NOMO-1 (cell line): ENCODE measurements around the gene NUFIP2.
"Not testable (repeated sequence)": the region's sequence is repeated elsewhere in the genome, so short reads cannot be mapped to it uniquely, and the experiment has no call there.

Experiments
- DNase-seq, 2 experiments: peaks; one replicate each; lab custom pipeline; 2025; ENCODE audit not compliant: unreplicated experiment in 2 of 2; lab: John Stamatoyannopoulos, UW

Gene NUFIP2, protein sequence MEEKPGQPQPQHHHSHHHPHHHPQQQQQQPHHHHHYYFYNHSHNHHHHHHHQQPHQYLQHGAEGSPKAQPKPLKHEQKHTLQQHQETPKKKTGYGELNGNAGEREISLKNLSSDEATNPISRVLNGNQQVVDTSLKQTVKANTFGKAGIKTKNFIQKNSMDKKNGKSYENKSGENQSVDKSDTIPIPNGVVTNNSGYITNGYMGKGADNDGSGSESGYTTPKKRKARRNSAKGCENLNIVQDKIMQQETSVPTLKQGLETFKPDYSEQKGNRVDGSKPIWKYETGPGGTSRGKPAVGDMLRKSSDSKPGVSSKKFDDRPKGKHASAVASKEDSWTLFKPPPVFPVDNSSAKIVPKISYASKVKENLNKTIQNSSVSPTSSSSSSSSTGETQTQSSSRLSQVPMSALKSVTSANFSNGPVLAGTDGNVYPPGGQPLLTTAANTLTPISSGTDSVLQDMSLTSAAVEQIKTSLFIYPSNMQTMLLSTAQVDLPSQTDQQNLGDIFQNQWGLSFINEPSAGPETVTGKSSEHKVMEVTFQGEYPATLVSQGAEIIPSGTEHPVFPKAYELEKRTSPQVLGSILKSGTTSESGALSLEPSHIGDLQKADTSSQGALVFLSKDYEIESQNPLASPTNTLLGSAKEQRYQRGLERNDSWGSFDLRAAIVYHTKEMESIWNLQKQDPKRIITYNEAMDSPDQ

DNA sequence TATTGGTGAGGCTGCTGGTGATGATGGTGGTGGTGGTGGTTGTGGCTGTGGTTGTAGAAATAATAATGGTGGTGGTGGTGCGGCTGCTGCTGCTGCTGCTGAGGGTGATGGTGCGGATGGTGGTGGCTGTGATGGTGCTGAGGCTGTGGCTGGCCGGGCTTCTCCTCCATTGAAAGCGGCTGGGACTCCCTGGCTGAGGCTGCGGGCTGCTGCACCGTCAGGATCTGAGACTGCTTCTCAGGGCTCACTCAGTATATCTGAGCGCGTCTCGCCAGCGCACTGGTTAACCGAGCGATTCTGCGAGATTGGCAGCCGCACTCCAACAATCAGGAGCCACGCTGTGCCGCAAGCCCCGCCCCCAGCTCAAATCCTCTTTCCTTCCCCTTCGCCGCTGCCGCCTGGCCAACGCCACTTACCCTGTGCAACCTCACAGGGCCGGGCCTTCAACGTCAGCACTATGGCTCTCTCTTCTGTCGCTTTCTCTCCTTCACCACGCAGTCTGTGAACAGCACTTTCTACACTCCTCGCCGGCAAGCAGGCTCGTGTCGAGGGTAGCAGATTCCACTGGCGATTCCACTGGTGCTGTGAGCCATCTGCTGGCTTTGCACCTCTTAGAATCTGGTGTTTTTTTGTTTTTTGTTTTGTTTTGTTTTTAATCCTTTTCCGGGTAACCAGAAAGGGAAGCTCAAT lies at the start of gene NUFIP2:
TSS of gene NUFIP2 (minus strand) at position 259 of the 690 bp plus-strand sequence. CDS start at position 170, 89 bp downstream.
- peak; percentile 99 for DNase-seq

DNA sequence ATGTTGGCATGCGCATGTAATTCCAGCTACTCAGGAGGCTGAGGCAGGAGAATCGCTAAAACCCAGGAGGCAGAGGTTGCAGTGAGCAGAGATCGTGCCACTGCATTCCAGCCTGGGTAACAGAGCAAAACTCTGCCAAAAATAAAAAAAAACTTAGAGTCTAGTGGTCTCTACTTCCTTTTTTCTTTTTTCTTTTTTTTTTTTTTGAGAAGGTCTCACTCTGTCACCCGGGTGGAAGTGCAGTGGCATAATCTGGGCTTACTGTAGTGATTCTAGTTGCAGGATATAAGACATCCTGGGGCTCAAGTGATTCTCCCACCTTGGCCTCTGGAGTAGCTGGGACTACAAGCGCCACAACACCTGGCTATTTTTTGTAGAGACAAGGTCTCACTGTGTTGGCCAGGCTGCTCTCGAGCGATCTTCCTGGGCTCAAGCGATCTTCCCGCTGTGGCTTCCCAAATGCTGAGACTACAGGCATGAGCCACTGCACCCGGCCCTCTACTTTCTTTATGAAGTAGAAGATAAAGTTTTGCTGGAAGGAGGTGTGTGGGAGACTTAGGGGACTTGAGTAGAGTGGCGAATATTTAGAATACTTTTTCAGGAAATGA lies 48.3 kb upstream of the NUFIP2 start:
- DNase-seq, result peak; percentile 40 to 69

DNA sequence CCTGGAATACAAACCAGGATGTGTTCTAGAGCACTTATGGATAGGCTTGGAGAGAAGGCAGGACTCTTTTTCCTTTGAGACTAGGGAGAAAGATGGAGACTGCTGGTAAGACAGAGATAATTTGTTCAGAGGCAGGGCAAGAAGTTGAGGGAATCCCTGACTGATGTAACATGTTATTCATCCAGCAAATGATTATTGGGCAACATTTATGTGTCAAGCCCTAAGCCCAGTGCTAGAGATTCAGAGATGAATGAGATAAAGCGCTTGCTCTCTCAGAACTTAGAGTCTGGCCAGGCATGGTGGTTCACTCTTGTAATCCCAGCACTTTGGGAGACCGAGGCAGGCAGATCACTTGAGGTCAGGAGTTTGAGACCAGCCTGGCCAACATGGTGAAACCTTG lies 47.8 kb upstream of the NUFIP2 start:
- DNase-seq, result peak; percentile 48 to 70

DNA sequence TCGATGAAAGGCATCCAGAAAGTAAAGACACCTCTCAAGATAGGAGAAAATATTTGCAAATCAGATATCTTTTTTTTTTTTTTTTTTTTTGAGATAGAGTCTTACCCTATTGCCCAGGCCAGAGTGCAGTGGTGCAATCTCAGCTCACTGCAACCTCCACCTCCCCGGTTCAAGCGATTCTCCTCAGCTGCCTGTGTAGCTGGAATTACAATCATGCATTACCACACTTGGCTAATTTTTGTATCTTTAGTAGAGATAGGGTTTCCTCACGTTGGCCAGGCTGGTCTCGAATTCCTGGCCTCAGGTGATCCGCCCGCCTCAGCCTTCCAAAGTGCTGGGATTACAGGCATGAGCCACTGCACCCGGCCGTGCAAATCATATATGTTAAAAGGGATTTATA lies 45.1 kb upstream of the NUFIP2 start:
- DNase-seq, result not testable (repeated sequence)

DNA sequence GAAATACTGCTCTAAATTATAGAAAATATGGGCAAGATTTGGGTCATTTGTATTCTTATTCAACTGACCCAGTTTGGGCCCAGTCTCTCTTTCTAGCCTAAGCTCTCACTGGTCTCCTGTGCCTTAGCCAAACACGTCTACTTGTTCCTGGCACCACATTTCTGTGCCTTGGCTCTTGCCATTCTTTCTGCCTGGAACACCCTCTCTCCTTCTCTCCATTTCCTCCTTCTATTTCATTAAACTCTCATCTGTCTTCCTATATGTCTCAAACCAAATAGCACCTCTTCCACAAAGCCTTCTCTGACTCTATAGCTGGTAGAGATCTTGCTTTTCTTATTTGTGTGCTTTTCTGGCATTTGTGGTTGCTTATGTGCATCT lies 37.7 kb upstream of the NUFIP2 start:
- DNase-seq, result no peak

DNA sequence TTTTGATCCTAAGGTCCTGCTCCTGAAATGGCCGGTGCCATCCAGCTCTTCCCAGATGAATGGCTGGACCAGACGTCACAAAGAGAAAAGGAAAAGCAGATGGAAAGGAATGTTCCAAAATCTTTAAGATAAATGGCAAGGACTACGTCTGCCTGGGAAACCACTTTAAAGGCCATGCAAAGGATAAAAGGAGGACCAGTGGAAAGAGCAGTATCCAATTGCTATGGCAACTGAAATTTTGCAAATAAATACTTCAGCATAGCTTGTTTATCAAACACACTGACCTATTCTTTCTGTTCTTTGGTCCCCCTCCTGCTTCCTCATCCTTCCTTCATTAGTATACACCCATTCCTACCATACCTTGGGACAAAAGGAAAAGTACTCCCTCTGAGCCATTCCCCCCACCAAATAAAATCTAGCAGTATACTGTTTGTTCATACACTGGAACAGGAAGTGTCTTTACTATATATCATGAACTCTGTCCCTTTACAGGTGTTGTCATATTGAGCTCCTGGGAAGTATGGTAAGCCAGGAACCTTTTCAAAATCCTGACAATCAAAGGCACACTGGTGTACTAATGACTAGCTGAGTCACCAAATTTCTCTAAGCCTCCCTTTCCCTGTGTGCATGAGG lies 37.2 kb upstream of the NUFIP2 start:
- DNase-seq, result no peak

DNA sequence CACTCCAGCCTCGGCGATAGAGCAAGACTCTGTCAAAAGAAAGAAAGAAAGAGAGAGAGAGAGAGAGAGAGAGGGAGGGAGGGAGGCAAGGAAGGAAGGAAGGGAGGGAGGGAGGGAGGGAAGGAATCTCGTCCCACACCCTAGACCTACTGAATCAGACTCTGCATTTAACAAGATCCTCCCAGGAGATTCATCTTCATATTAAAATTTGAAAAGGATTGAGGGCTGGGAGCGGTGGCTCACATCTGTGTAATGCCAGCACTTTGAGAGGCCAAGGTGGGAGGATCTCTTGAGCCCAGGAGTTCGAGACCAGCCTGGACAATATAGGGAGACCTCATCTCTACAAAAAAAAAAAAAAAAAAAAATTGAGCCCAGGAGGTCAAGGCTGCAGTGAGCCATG lies 33.5 kb upstream of the NUFIP2 start:
- no peak for DNase-seq

DNA sequence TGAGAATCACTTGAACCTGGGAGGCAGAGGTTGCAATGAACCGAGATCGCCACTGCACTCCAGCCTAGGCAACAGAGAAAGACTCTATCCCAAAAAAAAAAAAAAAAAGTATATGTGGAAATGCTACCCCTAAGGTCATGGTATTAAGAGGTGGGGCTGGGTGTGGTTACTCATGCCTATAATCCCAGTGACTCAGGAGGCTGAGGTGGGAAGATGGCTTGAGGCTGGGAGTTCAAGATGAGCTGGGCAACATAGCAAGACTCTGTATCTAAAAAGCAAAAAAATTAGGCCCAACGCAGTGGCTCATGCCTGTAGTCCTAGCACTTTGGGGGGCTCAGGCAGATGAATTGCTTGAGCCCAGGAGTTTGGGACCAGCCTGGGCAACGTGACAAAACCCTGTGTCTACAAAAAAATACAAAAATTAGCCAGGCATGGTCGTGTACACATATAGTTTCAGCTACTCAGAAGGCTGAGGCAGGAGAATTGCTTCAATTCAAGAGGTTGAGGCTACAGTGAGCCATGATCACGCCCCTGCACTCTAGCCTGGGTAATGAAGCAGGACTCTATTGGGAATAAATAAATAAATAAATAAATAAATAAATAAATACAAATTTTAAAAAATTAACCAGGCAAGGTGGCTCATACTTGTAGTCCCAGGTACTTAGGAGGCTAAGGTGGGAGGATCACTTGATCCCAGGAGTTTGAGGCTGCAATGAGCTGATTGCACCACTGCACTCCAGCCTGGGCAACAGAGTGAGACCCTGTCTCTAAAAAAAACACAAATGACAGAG lies 32.3 kb upstream of the NUFIP2 start:
- DNase-seq, result no peak

DNA sequence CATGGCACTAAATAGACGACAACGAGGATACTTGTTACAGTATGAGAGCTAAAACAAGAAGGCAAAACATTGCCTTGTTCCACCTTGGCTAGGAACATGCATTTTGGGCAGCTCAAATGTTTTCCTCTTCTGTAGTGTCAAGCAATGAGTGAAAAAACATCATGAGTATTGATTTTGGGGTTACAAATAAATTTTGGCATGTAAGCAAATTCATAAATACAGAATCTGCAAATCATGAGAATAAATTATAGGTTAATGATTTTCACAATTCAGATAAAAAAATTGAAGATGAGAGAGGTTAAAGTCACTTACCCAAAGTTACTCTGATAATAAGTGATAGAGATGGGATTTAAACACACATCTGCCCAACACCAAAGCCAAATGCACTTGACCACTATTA lies 28.4 kb upstream of the NUFIP2 start:
- no peak for DNase-seq

DNA sequence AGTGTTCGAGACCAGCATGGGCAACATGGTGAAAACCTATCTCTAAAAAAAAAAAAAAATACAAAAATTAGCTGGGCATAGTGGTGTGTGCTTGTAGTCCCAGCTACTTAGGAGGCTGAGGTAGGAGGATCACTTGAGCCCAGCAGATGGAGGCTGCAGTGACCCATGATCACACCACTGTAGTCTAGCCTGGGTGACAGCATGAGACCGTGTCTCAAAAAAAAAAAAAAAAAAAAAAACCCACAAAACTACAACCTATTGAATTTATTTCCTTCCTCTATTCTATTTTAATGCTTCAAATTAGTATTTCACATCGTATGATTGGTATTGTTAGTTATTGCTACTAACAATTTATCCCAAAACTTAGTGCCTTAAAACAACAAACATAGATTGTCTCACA lies 9.4 kb upstream of the NUFIP2 start:
- no peak for DNase-seq

DNA sequence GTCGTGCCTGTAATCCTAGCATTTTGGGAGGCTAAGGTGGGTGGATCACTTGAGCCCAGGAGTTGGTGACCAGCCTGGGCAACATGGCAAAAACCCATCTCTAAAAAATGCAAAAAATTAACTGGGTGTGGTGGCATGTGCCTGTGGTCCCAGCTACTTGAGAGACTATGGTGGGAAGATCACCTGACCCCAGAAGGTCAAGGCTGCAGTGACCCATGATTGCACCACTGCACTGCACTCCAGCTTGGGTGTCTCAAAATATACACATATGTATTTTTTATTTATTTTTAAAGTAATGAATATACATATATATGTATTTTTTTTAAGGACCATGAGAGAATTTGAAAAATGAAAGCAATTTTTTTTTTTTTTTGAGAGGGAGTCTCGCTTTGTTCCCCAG lies 5.1 kb upstream of the NUFIP2 start:
- no peak for DNase-seq

DNA sequence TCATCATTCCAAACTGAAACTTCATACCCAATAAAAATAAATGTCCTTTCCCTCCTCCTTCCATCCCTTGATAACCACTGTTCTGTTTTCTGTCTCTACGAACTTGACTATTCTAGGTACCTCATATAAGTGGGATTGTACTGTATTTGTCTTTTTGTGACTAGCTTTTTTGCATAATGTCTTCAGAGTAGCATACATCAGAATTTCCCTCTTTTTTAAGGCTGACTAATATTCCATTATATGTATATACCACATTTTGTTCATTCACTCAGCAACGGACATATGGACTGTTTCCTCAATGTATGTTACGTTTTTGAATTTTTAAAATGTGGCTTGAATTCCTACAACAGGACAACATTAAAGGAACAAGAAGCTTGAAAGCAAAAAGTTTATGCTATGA lies 1.5 kb upstream of the NUFIP2 start:
- DNase-seq, result no peak

DNA sequence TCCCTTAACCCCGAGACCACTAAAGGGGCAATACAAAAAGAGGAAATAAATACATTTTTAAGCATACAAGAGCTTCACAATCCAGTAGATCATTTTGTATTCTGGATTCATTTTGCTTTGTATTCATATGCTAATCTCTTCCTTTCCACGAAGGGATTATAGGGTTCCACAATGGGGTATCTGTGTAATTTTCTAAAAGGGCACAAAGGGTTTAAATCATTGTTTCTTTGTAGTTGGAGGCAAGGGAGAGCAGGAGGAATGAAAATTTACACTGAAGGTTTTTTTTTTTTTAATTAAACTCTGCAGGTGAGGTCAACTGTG lies 592 bp upstream of the NUFIP2 start:
- DNase-seq, result no peak

DNA sequence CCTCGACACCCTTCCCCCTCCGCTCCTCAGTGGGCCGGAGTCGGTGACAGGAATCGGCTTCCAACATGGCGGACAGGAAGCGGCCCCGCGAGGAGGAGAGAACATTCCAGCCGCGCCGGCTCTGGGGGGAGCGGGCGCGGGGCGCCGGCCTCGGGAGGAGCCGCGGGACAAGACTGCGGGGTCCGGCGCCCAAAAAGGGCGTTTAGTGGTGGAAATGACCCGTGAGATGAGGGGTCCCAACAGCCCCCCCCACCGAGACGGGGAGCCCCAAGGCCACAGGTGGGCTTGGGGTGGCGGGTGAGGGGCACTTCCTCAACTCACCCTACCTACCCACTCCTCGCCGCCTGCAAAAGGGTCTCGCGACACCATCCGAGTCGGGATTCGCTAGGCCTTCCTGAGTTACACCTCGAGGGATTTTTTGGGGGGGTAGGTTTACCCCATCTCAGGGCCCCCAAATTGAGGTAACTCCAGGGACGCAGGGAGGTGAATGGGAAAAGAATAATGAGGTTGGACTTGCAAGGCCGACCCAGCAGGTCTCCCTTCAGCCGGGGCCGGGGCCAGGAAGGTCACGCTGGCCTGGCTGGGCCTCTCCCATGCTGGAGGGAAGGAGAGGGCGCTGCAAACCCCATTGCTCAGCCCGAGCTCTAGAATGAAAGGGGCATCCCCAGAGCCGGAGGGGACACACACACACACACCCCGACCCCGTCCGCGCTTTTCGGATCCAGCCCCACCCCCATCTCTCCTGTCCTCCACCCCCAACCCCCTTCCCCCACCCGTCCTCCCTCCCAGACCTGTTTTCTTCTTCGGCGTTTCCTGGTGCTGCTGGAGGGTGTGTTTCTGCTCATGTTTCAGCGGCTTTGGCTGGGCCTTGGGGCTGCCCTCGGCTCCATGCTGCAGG lies 707 bp downstream of the NUFIP2 start:
- DNase-seq, result peak; percentile 52 to 60

DNA sequence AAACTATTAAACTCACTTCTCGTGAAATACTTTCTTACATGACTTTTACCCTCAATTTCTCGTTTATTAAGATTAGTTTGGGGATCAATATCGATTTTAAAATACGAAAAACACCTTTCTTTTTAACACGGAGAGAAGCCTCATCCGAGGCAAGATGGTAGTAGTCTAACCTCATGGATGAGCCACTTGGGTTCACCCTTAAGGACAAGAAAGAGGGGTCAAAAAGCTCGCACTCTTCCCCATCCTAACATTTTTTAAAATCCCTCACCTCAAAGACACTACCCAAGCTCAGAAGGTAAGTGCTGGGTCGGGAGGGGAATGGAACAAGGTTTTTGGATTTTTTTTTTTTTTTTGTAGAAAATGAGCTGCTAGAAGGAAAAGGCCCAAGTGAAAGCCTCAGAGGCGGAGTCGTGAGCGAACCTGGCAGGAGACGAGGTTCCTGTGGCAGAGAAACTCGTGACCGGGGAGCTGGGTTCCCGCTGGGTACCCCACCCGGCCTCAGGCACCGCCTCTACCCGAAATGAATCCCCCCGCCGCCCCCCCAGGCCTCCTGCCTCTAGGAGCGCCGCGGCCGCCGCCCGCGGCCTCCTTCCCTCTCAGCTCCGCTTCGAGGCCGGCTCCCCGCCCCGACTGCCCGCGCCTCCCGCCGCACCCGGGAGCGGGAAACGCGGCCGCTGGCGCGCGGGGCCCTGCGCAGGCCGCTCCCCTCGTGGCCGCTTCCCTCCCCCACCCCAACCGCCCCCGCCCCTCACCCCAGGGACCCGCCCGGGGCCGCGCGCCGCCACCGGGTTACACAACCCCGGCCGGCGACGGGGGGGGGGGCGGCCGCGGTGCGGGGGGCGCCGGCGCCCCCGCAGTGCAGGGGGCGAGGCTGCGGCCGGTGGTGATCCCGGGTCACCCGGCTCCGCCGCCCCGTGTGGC lies 1.6 kb downstream of the NUFIP2 start:
- DNase-seq, result peak; percentile 26 to 31

DNA sequence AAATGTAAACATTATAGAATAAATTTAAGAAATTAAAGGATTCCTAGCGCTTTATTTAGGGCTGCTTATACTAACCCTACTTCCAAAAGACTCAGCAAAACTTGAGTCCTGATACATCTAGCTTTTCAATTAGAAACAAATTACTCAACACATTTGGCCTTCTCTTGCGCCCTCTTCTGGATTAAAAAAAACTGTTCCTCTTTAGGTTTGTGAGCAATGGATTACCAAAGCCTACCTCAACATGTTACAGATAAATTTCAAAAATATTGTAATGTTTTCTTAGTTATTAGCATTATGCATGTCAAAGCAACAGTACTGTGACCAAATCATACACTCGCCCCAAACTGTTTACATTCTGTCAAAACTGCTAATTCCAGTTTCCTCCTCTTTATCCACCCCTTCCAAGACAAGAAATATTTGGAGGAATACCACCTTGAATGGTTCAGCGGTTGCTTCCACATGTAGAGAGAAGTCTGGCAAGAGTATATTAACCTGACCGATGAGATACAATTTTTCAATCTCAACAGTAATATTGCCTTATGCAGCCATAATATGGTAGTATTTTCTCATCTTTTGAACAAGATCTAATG lies 2.7 kb downstream of the NUFIP2 start:
- DNase-seq, result peak; percentile 80 to 82

DNA sequence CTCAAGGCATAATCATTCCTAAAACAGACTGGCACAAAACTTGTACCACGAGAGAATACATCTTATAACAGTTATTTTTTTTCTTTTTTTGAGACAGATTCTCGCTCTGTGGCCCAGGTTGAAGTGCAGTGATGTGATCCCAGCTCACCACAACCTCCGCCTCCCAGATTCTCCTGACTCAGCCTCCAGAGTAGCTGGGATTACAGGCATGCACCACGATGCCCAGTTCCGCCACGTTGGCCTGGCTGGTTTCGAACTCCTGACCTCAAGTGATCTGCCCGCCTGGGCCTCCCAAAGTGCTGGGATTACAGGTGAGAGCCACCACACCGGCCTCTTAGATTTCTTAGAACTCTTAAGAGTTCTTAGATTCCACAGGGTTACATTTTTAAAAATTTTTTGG lies 4.1 kb downstream of the NUFIP2 start:
- no peak for DNase-seq

DNA sequence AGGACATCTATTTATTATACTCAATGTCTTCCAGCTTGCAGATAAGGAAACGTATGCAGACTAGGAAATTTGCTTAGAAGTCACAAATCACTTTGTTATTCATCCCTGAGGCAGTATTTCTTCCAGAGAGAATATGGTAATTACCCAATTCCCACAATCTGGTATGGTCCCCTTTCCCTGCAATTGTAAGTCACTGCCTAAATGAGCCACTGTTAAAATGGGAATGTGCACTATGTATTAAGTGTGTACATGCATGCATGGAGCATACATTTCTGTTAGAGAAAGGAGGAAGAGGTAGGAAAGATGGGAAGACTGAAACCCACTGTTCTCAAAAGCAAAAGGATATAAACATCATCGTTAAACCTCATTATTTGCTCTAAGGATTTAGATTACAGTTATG lies 10.0 kb downstream of the NUFIP2 start:
- no peak for DNase-seq
